ENCODE data around the gene DZIP1L. TPM values are rescaled to one million over a fixed set of nuclear protein-coding genes. Genes with fewer than 3 reads are reported as not detected.

Gene DZIP1L
- total and polyA plus RNA-seq, 9 of the 15 experiments (the other 6 are each of a cell fraction or from before 2014, with no cell fraction given) = 0.03 to 1.5 (median 0.48) TPM; not detected in 1

DNA sequence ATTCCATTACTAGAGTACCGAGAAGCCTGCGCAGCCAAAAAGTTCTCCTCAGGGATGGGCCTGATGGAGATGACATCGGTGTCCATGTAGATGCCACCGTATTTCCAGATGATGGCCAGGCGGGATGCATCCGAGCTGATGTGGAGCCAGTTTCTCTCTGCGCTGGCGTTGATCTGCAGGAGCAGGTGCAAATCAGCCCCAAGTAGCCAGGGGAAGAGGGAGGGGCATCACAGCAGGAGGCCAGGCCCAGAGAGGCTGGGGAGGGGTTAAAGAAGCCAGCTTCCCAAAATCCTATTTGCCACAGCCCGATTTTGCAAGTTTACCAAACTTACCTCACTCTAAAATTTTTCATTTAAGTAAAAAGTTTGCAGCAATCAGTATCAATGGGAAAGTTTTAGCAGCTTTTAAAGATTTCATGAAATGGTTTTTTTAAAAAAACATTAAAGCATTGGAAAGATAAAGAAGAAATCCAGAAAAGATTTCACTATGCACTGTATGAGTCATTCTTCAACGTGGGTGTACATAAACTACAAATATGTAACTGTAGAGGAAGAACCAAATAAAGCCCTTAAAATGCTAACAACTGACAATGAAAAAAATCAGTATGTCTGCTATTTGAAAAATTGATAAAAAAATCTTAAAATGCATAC, 9.4 kb upstream of the DZIP1L start (continued):
- TF ChIP-seq, protein P1, sequence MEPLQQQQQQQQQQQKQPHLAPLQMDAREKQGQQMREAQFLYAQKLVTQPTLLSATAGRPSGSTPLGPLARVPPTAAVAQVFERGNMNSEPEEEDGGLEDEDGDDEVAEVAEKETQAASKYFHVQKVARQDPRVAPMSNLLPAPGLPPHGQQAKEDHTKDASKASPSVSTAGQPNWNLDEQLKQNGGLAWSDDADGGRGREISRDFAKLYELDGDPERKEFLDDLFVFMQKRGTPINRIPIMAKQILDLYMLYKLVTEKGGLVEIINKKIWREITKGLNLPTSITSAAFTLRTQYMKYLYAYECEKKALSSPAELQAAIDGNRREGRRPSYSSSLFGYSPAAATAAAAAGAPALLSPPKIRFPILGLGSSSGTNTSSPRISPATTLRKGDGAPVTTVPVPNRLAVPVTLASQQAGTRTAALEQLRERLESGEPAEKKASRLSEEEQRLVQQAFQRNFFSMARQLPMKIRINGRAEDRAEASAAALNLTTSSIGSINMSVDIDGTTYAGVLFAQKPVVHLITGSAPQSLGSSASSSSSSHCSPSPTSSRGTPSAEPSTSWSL (CRISPR knock-in tag; IDR thresholded peaks at IDR 0.05; ENCODE audit: borderline replicate concordance) = no peak
- TF ChIP-seq PRPF4 (IDR thresholded peaks at IDR 0.05; ENCODE audit: insufficient read depth, low read depth, low read length, poor library complexity, severe bottlenecking) (no peak), ZNF764 (CRISPR knock-in tag; IDR thresholded peaks at IDR 0.05; ENCODE audit: low read depth) (no peak), HDGF (IDR thresholded peaks at IDR 0.05) (no peak), ZNF707 (CRISPR knock-in tag; conservative IDR thresholded peaks at IDR 0.05) (no peak), ADNP (tag; IDR thresholded peaks at IDR 0.05) (no peak), ARID1B (IDR thresholded peaks at IDR 0.05) (no peak)

- Histone ChIP-seq H3K27me3 (ENCODE audit: control insufficient read depth in 2 of 2, insufficient read depth in 2 of 2, low read length in 2 of 2) (no peaks in the 10 kb centered on the region), H3K9me3 (replicated peaks; ENCODE audit: control insufficient read depth, insufficient read depth, low read depth, low read length) (no peaks in the 10 kb centered on the region), H3K4me1 (replicated peaks in 1 of 2; ENCODE audit: control insufficient read depth in 2 of 2, insufficient read depth in 2 of 2, low read length in 2 of 2) (no peaks in the 10 kb centered on the region; a peak in 1 of 5 replicates), H3K4me2 (ENCODE audit: insufficient read depth, low read length) (no peak overlapping the region), H3K4me3 (no peak overlapping the region), H3K36me3 (ENCODE audit: control insufficient read depth, insufficient read depth, low read length) (no peaks in the 10 kb centered on the region), H3K27ac (ENCODE audit: extremely low read depth, low read depth, low read length) (no peak overlapping the region), H3K9ac (ENCODE audit: insufficient read depth in 1 of 2, low read depth in 2 of 2, low read length in 2 of 2) (no peak overlapping the region), H2AFZ (ENCODE audit: low read depth, low read length) (no peak overlapping the region), H3K9me1 (ENCODE audit: control insufficient read depth, insufficient read depth, low read length) (no peaks in the 10 kb centered on the region), H3K79me2 (ENCODE audit: control insufficient read depth, insufficient read depth, low read length) (no peaks in the 10 kb centered on the region), H4K20me1 (replicated peaks; ENCODE audit: control insufficient read depth, insufficient read depth, low read length) (no peaks in the 10 kb centered on the region)
- intact Hi-C loops (cut with micrococcal nuclease) (no loop called here), in situ Hi-C loops (cut with MboI) (no loop called here)
- CTCF ChIA-PET (ENCODE audit: low intra/inter-chr PET ratio) = interaction anchor here (0.6 kb wide), 1 partner anchor 1275 kb away, joined by 3 read pairs; no protein-coding TSS in a partner anchor
- POLR2A ChIA-PET = no interaction called here
- no peak for DNase-seq (ENCODE audit: extremely low read depth in 1 of 4, low spot score in 3 of 4)
- TF ChIP-seq POU5F1 (IDR thresholded peaks at IDR 0.05; ENCODE audit: borderline replicate concordance, low read depth, low read length, partially characterized antibody) = no peak
- TF ChIP-seq MYBL2 (IDR thresholded peaks at IDR 0.05; ENCODE audit: low read depth) = no peak
- no peak for TF ChIP-seq MYBL2 (CRISPR knock-in tag; IDR thresholded peaks at IDR 0.05; ENCODE audit: borderline replicate concordance)
- no peak for TF ChIP-seq U2AF1 (optimal IDR thresholded peaks at IDR 0.05; ENCODE audit: low read depth, low read length)
- no peak for TF ChIP-seq FOXJ3 (CRISPR knock-in tag; IDR thresholded peaks at IDR 0.05)
- TF ChIP-seq ZNF644 (tag; IDR thresholded peaks at IDR 0.05; ENCODE audit: low read depth) = no peak
- TF ChIP-seq ZFPM2 (CRISPR knock-in tag; IDR thresholded peaks at IDR 0.05) = no peak
- TF ChIP-seq NFATC3 (IDR thresholded peaks at IDR 0.05) = no peak
- TF ChIP-seq ZNF23 (CRISPR knock-in tag; IDR thresholded peaks at IDR 0.05) = no peak
- no peak for TF ChIP-seq KLF16 (IDR thresholded peaks at IDR 0.05)
- TF ChIP-seq LCOR (CRISPR knock-in tag; IDR thresholded peaks at IDR 0.05) = no peak
- TF ChIP-seq, protein P2, sequence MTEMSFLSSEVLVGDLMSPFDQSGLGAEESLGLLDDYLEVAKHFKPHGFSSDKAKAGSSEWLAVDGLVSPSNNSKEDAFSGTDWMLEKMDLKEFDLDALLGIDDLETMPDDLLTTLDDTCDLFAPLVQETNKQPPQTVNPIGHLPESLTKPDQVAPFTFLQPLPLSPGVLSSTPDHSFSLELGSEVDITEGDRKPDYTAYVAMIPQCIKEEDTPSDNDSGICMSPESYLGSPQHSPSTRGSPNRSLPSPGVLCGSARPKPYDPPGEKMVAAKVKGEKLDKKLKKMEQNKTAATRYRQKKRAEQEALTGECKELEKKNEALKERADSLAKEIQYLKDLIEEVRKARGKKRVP (CRISPR knock-in tag; IDR thresholded peaks at IDR 0.05) = no peak
- TF ChIP-seq MEF2D (tag; conservative IDR thresholded peaks at IDR 0.05; ENCODE audit: low read depth) = no peak
- no TSS peak for BruUV-seq (replicated peaks)
- ATAC-seq = no peak
- FAIRE-seq = no peak
- 10% methylated on average over 3 of the region's 6 CpGs for WGBS (ENCODE audit: insufficient coverage, low coverage, missing lambda C conversion rate)
Measured at GRCh38 chr3:138124188-138124587, 8.8 kb upstream of the DZIP1L start.

Data from K562 (cell line).